Stomach (tissue), 4 donors: ENCODE results near the gene SERINC3.

Experiments used
- POLR2A ChIP-seq, 4 donors: fragments of 450-650 bp; IDR thresholded peaks; one replicate each; pipeline ENCODE4 v1.6.1; 2016; ENCODE audit warnings: antibody characterized with exemption in 4 of 4, control low read depth in 2 of 4, mild to moderate bottlenecking in 1 of 4, moderate library complexity in 1 of 4
- TF ChIP-seq, protein P1 (sequence below), 7 experiments: fragments of 450-650 bp in 4 of 7; fragments of 200-600 bp in 3 of 7; sonication (generic) in 3 of 7; IDR thresholded peaks; one replicate each; pipeline ENCODE4 v1.5.1; 2016 to 2019; ENCODE audit warnings: antibody characterized with exemption in 7 of 7, control low read depth in 2 of 7, mild to moderate bottlenecking in 1 of 7

DNA sequence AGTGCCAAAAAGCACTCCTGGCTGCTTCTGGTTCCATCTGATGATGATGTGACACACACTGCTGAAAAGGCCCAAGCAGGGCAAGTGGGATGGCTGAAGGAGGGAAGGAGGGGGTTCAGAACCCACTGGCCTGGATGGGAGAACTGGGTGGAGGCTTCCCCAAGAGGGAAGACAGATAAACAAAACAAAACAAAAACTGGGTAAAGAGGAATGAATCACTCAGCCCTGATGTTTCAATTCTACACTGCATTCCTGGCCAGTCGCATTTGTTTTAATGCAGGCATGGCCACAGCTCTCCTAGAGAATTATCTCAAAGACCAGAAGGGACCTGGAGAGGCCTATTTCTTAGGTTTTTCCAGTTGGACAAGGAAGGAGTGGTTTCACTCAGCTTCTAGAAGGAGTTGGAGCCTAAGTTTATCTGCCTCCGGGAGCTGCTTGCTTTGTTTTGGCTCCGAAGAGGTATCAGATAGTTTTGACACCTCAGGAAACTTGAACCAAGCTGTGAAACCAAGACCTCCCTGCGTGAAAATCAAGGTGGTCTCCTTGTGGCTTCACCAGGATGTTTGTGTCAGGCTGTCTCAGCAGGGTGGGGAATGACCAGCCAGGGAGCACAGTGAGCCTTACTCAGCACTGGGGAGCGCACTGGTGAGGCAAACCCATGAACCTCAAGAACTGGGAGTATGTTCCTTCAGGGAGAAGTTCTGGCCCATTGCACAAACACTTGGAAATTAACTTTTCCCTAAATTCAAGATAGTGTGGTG, 30.1 kb downstream of the SERINC3 start:
- TF ChIP-seq, protein P1, sequence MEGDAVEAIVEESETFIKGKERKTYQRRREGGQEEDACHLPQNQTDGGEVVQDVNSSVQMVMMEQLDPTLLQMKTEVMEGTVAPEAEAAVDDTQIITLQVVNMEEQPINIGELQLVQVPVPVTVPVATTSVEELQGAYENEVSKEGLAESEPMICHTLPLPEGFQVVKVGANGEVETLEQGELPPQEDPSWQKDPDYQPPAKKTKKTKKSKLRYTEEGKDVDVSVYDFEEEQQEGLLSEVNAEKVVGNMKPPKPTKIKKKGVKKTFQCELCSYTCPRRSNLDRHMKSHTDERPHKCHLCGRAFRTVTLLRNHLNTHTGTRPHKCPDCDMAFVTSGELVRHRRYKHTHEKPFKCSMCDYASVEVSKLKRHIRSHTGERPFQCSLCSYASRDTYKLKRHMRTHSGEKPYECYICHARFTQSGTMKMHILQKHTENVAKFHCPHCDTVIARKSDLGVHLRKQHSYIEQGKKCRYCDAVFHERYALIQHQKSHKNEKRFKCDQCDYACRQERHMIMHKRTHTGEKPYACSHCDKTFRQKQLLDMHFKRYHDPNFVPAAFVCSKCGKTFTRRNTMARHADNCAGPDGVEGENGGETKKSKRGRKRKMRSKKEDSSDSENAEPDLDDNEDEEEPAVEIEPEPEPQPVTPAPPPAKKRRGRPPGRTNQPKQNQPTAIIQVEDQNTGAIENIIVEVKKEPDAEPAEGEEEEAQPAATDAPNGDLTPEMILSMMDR (IDR thresholded peaks at IDR 0.05), result no peak
- no peak for TF ChIP-seq POLR2A (IDR thresholded peaks at IDR 0.05)
